Keratinocyte (primary cell): ENCODE measurements around the gene TAMM41.

Experiments used
- EZH2 ChIP-seq: IDR thresholded peaks from one replicate; pipeline ENCODE4 v1.6.1; 2012; ENCODE audit warnings: inconsistent platforms, mild to moderate bottlenecking, low read length, moderate library complexity
- TF ChIP-seq, protein P1 (sequence below), 3 experiments: IDR thresholded peaks in 1 of 3; conservative IDR thresholded peaks in 1 of 3; optimal IDR thresholded peaks in 1 of 3; 2 replicates in 2 of 3; 3 replicates in 1 of 3; pipeline versions ENCODE3 to v1.5.1; 2011; ENCODE audit warnings: low read length in 3 of 3, mild to moderate bottlenecking in 3 of 3, moderate library complexity in 2 of 3, control low read depth in 1 of 3, inconsistent platforms in 1 of 3; ENCODE audit not compliant: insufficient read depth in 2 of 3; ENCODE audit errors: extremely low read depth in 1 of 3

DNA sequence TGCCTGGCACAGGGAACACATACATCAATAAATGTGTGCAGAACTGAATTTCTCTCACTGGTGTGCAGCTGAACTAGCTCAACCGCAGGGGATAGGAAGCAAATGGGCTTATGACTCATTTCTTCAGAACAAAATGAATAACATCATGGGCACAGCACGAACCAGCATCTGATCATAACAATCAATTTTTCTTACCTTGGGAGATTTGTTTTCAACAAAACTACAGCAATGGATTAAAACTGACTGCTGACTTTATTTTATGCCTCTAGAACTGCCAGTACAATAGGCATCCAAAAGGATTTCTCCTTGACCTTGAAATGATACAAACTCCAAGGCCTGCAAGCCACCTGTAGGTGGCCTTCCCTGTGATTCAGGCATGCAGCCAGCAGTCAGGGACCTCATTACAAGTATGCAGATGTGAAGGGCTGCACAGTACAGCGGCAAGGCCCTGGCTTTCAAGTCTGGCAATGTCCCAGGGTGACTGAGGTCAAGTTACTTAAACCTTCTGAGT lies 26.1 kb downstream of the TAMM41 start:
- no peak for TF ChIP-seq EZH2
- TF ChIP-seq, protein P1, sequence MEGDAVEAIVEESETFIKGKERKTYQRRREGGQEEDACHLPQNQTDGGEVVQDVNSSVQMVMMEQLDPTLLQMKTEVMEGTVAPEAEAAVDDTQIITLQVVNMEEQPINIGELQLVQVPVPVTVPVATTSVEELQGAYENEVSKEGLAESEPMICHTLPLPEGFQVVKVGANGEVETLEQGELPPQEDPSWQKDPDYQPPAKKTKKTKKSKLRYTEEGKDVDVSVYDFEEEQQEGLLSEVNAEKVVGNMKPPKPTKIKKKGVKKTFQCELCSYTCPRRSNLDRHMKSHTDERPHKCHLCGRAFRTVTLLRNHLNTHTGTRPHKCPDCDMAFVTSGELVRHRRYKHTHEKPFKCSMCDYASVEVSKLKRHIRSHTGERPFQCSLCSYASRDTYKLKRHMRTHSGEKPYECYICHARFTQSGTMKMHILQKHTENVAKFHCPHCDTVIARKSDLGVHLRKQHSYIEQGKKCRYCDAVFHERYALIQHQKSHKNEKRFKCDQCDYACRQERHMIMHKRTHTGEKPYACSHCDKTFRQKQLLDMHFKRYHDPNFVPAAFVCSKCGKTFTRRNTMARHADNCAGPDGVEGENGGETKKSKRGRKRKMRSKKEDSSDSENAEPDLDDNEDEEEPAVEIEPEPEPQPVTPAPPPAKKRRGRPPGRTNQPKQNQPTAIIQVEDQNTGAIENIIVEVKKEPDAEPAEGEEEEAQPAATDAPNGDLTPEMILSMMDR (optimal IDR thresholded peaks at IDR 0.05 in 1 of 3, IDR thresholded peaks at IDR 0.05 in 1 of 3, conservative IDR thresholded peaks at IDR 0.05 in 1 of 3; ENCODE audit: extremely low read depth in 1 of 3, insufficient read depth in 2 of 3, low read length in 3 of 3), result no peak
